ENCODE results near the gene SLC8A3. TPM values are rescaled to one million over a fixed set of nuclear protein-coding genes. Genes with fewer than 3 reads are reported as not detected.

SLC8A3 gene
- total and polyA plus RNA-seq, 10 of the 15 experiments (the other 5 are each of a cell fraction or from before 2014, with no cell fraction given) = 0.04 to 0.17 (median 0.13) TPM; not detected in 3

DNA sequence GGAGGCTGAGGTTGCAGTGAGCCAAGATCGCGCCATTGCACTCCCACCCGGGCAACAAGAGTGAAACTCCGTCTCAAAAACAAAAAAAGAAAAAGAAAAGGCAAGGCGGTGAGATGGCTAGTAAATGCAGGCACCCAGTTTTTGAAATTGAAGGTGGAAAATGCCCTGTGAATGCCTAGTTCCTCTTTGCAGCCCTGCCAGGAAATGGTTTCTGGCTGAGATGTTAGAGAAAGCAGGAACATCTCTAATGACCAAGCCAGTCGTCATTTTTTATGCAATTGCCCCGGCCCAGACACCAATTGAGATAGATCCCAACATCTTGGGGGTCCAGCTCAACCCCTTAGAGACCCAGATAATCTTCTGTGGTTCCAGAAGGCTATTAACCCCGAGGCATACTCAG lies 17.0 kb downstream of the SLC8A3 start:
- RAD21 ChIA-PET (ENCODE audit: unreplicated experiment) = no interaction called here
- no TSS peak for BruUV-seq (replicated peaks)
- in situ Hi-C loops (cut with MboI) = no loop called here

More for the DNA sequence above, 17.0 kb downstream of the SLC8A3 start:
- TF ChIP-seq, protein P1, sequence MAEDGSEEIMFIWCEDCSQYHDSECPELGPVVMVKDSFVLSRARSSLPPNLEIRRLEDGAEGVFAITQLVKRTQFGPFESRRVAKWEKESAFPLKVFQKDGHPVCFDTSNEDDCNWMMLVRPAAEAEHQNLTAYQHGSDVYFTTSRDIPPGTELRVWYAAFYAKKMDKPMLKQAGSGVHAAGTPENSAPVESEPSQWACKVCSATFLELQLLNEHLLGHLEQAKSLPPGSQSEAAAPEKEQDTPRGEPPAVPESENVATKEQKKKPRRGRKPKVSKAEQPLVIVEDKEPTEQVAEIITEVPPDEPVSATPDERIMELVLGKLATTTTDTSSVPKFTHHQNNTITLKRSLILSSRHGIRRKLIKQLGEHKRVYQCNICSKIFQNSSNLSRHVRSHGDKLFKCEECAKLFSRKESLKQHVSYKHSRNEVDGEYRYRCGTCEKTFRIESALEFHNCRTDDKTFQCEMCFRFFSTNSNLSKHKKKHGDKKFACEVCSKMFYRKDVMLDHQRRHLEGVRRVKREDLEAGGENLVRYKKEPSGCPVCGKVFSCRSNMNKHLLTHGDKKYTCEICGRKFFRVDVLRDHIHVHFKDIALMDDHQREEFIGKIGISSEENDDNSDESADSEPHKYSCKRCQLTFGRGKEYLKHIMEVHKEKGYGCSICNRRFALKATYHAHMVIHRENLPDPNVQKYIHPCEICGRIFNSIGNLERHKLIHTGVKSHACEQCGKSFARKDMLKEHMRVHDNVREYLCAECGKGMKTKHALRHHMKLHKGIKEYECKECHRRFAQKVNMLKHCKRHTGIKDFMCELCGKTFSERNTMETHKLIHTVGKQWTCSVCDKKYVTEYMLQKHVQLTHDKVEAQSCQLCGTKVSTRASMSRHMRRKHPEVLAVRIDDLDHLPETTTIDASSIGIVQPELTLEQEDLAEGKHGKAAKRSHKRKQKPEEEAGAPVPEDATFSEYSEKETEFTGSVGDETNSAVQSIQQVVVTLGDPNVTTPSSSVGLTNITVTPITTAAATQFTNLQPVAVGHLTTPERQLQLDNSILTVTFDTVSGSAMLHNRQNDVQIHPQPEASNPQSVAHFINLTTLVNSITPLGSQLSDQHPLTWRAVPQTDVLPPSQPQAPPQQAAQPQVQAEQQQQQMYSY (CRISPR knock-in tag; IDR thresholded peaks at IDR 0.05) = no peak
- TF ChIP-seq, protein P2, sequence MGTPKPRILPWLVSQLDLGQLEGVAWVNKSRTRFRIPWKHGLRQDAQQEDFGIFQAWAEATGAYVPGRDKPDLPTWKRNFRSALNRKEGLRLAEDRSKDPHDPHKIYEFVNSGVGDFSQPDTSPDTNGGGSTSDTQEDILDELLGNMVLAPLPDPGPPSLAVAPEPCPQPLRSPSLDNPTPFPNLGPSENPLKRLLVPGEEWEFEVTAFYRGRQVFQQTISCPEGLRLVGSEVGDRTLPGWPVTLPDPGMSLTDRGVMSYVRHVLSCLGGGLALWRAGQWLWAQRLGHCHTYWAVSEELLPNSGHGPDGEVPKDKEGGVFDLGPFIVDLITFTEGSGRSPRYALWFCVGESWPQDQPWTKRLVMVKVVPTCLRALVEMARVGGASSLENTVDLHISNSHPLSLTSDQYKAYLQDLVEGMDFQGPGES (IDR thresholded peaks at IDR 0.05) = no peak
- TF ChIP-seq FOXM1 (IDR thresholded peaks at IDR 0.05; ENCODE audit: low read depth, low read length) (no peak), SPI1 (IDR thresholded peaks at IDR 0.05; ENCODE audit: borderline replicate concordance, insufficient read depth, low read depth, low read length) (peak; percentile 18; the same call in 1 of the 2 replicates), EP300 (IDR thresholded peaks at IDR 0.05; ENCODE audit: borderline replicate concordance in 1 of 2, control insufficient read depth in 1 of 2, low read depth in 2 of 2, low read length in 2 of 2) (no peak), SMARCA5 (IDR thresholded peaks at IDR 0.05) (no peak), CREM (IDR thresholded peaks at IDR 0.05; ENCODE audit: low read depth) (no peak)
- TF ChIP-seq, protein P3, sequence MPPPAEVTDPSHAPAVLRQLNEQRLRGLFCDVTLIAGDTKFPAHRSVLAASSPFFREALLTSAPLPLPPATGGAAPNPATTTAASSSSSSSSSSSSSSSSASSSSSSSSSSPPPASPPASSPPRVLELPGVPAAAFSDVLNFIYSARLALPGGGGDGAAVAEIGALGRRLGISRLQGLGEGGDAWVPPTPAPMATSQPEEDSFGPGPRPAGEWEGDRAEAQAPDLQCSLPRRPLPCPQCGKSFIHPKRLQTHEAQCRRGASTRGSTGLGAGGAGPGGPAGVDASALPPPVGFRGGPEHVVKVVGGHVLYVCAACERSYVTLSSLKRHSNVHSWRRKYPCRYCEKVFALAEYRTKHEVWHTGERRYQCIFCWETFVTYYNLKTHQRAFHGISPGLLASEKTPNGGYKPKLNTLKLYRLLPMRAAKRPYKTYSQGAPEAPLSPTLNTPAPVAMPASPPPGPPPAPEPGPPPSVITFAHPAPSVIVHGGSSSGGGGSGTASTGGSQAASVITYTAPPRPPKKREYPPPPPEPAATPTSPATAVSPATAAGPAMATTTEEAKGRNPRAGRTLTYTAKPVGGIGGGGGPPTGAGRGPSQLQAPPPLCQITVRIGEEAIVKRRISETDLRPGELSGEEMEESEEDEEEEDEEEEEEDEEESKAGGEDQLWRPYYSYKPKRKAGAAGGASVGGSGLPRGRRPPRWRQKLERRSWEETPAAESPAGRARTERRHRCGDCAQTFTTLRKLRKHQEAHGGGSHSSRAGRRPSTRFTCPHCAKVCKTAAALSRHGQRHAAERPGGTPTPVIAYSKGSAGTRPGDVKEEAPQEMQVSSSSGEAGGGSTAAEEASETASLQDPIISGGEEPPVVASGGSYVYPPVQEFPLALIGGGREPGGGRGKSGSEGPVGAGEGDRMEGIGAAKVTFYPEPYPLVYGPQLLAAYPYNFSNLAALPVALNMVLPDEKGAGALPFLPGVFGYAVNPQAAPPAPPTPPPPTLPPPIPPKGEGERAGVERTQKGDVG (CRISPR knock-in tag; IDR thresholded peaks at IDR 0.05) = no peak
- intact Hi-C loops (cut with micrococcal nuclease; ENCODE audit: unreplicated experiment) = no loop called here
- Histone ChIP-seq H3K27ac (ENCODE audit: control insufficient read depth, insufficient read depth) (no peak overlapping the region), H4K20me1 (ENCODE audit: control insufficient read depth, insufficient read depth) (no peaks in the 10 kb centered on the region), H3K4me3 (no peak overlapping the region), H3K27me3 (replicated peaks in 1 of 2; ENCODE audit: control insufficient read depth in 2 of 2, insufficient read depth in 2 of 2, low read length in 1 of 2) (peaks cover 0 to 2% of the 10 kb centered on the region in 2 experiments; a peak in 1 of 4 replicates), H3K36me3 (ENCODE audit: control insufficient read depth in 2 of 2, insufficient read depth in 2 of 2, low read length in 1 of 2) (no peaks in the 10 kb centered on the region), H3K4me2 (ENCODE audit: control insufficient read depth, insufficient read depth) (no peak overlapping the region), H3K79me2 (ENCODE audit: control insufficient read depth, insufficient read depth, low read length) (no peaks in the 10 kb centered on the region), H2AFZ (ENCODE audit: control insufficient read depth, low read depth, low read length) (no peak overlapping the region), H3K9me3 (replicated peaks; ENCODE audit: control insufficient read depth, insufficient read depth, low read length) (no peaks in the 10 kb centered on the region), H3K4me1 (ENCODE audit: control insufficient read depth, insufficient read depth, low read length) (no peaks in the 10 kb centered on the region), H3K9ac (ENCODE audit: control insufficient read depth, insufficient read depth, low read length) (no peak overlapping the region)
- ATAC-seq (no peak), DNase-seq (ENCODE audit: low read depth, low spot score) (no peak), FAIRE-seq (no peak)
- ChIA-PET POLR2A (no interaction called here), SMC1A (ENCODE audit: uncharacterized antibody, unreplicated experiment) (no interaction called here), CTCF (no interaction called here)
- under 1% methylated on average over 8 of the region's 8 CpGs for WGBS (ENCODE audit: insufficient coverage, insufficient replicate concordance, low lambda C conversion rate, missing lambda C conversion rate)
